ACC112 (cell line): ENCODE measurements around the gene CHST13.

Experiments
- H2AFZ ChIP-seq: fragments of 200-600 bp; sonication (generic); one replicate; pipeline ENCODE4 v1.6.0; 2017; ENCODE audit warnings: antibody characterized with exemption, low read length; ENCODE audit not compliant: unreplicated experiment
- H3K27ac ChIP-seq: fragments of 200-600 bp; sonication (generic); 2 replicates; pipeline ENCODE4 v1.5.1; 2014; ENCODE audit warnings: low read depth, mild to moderate bottlenecking, antibody characterized with exemption, low read length, moderate library complexity
- H3K27me3 ChIP-seq: fragments of 200-600 bp; sonication (generic); 2 replicates; pipeline ENCODE4 v1.6.1; 2014; ENCODE audit warnings: mild to moderate bottlenecking, antibody characterized with exemption, low read length, moderate library complexity, mixed read lengths; ENCODE audit not compliant: insufficient read depth
- H3K36me3 ChIP-seq: fragments of 200-600 bp; sonication (generic); 2 replicates; pipeline ENCODE4 v1.6.1; 2016; ENCODE audit warnings: mild to moderate bottlenecking, antibody characterized with exemption, low read length, moderate library complexity, mixed read lengths; ENCODE audit not compliant: insufficient read depth
- H3K4me1 ChIP-seq: fragments of 200-600 bp; sonication (generic); one replicate; pipeline ENCODE4 v1.6.1; 2016; ENCODE audit warnings: low read length, mixed read lengths; ENCODE audit not compliant: insufficient read depth, unreplicated experiment, control insufficient read depth
- H3K4me3 ChIP-seq: fragments of 200-600 bp; sonication (generic); 2 replicates; pipeline ENCODE4 v1.5.1; 2014; ENCODE audit warnings: mild to moderate bottlenecking, low read depth, low read length
- H3K79me2 ChIP-seq: fragments of 200-600 bp; sonication (generic); one replicate; pipeline ENCODE4 v1.6.0; 2016; ENCODE audit warnings: low read length; ENCODE audit not compliant: control insufficient read depth, unreplicated experiment, insufficient read depth

The CHST13 gene

DNA sequence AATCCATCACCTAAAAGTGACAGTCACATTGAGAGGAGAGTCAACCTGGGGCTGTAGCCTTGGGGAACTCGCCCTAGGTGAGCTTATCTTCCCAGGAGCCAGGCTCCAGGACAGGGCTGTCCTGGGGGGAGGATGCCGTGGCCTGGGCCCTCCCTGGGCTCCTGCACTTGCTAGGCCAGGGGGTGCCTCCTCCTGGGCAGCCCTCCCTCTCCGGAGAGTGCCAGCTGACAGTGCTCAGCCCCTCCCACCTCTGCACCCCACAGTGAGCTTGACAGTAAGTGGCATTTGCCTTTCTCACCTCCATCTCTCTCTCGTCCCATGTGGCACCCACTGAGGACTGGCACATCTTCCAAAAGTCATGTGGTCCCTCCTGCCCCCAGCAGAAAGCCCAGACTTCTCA lies 25.5 kb upstream of the CHST13 start:
- no peak overlapping the region for H2AFZ ChIP-seq
- H3K4me1 ChIP-seq, result no peaks in the 10 kb centered on the region
- H3K36me3 ChIP-seq, result no peaks in the 10 kb centered on the region
- H3K4me3 ChIP-seq, result no peak overlapping the region
- no peaks in the 10 kb centered on the region for H3K79me2 ChIP-seq
- H3K27ac ChIP-seq, result no peak overlapping the region
- H3K27me3 ChIP-seq, result no peaks in the 10 kb centered on the region; the same call in 1 of the 2 replicates

DNA sequence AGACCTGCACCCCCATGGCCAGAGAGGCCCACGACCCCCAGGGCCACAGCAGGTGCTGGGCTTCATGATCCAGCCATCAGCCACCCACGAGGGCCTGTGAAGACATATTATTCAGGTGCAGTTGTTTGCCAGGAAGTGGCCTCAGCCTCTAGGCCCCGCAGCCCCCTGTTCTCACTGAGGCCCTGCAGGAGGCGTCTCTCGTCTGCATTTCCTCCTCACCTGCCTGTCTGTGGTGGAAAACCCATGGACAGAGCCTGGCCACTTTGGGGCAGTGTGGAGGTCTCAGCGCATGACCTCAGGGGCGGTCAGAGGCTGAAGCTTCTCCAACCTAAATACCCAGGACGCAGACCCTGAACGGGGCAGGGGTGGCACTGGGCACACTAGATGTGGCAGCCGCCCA lies 25.0 kb upstream of the CHST13 start:
- Histone ChIP-seq H3K4me1 (no peaks in the 10 kb centered on the region), H2AFZ (no peak overlapping the region), H3K27me3 (no peaks in the 10 kb centered on the region; the same call in 1 of the 2 replicates), H3K36me3 (no peaks in the 10 kb centered on the region), H3K4me3 (no peak overlapping the region), H3K27ac (no peak overlapping the region), H3K79me2 (no peaks in the 10 kb centered on the region)

DNA sequence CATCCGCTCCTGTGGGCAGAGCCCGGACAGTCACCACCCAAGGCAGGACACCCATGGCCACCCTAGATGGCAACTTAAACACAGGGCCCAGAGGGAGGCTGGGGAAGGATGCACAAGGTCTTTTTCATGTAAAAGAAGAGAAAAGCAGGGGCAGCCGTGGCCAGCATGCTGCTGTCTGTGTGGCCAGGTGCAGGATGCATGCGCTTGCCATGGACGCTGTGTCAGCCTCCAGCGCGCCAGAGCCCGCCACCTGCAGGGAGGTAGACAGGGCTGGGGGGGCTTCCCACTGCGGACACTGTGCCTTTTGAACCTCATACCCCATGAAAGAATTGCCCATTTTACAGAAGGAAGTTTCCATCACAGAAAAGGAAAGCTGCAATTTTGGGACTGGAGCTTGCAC lies 24.6 kb upstream of the CHST13 start:
- Histone ChIP-seq H3K36me3 (no peaks in the 10 kb centered on the region), H3K27ac (no peak overlapping the region), H2AFZ (no peak overlapping the region), H3K27me3 (peaks cover 2% of the 10 kb centered on the region), H3K4me3 (no peak overlapping the region), H3K79me2 (no peaks in the 10 kb centered on the region), H3K4me1 (no peaks in the 10 kb centered on the region)

DNA sequence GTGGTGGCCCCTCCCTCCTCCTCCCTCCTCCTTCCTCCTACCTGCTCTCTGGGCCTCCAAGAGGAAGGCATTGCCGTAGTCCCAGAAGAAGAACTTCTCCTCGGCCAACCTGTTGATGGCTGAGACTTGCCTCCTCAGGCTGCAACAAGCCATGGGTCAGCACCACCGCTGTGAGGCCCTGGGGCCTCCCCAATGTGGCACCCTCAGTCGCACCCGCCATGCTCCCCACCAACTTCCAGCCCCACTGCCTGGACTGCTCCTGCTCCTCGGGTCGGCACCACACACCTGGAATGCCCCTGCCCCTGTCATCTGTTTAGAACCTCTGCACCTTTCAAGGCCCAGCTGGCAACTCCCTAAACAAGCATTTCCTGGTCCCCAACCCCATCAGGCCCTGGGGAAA lies 23.9 kb upstream of the CHST13 start:
- no peaks in the 10 kb centered on the region for H3K36me3 ChIP-seq
- H3K79me2 ChIP-seq, result no peaks in the 10 kb centered on the region
- no peak overlapping the region for H2AFZ ChIP-seq
- no peaks in the 10 kb centered on the region for H3K4me1 ChIP-seq
- peaks cover 8% of the 10 kb centered on the region for H3K27me3 ChIP-seq
- H3K4me3 ChIP-seq, result no peak overlapping the region
- no peak overlapping the region for H3K27ac ChIP-seq

DNA sequence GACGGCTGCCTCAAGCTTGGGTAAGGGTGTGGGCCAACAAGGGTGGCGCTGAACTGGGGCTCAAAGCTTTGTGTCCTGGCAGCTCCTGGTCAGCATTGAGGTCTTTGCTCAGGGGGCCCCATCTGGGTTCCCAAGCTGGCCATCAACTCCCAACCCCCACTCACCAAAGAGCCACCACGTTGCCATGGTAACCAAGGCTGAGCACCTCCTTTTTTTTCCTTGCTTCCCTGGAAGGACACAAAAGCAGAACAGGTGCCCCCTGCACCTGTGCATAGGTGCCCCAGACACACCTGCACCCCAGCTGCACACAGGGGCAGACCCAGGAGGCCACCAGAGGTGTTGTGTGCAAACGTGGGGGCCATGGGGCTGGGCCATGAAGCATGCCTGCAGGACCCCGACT lies 22.9 kb upstream of the CHST13 start:
- no peak overlapping the region for H3K4me3 ChIP-seq

DNA sequence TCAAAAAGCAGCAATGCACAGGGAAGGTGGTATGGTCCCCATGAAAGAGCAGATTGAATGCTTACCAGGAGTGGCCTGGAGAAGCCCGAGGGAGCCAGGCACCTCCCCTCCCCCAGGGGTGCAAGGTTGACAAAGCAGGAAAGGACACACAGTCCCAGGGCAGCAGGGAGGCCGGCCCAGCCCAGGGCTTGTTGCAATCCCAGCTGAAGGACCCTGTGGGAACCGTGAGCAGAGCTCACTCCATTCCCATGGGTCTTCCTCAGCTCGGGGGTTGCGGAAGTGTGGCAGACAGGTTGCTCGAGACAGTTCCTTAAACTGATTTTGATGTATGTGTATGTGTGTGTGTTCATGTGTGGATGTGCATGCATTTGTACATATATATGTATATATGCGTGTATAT lies 22.2 kb upstream of the CHST13 start:
- H2AFZ ChIP-seq, result no peak overlapping the region
- H3K79me2 ChIP-seq, result no peaks in the 10 kb centered on the region
- peaks cover 19% of the 10 kb centered on the region for H3K27me3 ChIP-seq
- no peaks in the 10 kb centered on the region for H3K36me3 ChIP-seq
- H3K27ac ChIP-seq, result no peak overlapping the region
- no peaks in the 10 kb centered on the region for H3K4me1 ChIP-seq
- no peak overlapping the region for H3K4me3 ChIP-seq

More for the DNA sequence above, 22.9 kb upstream of the CHST13 start:
- Histone ChIP-seq H3K27ac (no peak overlapping the region), H2AFZ (no peak overlapping the region), H3K36me3 (no peaks in the 10 kb centered on the region), H3K27me3 (peaks cover 12% of the 10 kb centered on the region), H3K4me1 (no peaks in the 10 kb centered on the region), H3K79me2 (no peaks in the 10 kb centered on the region)

DNA sequence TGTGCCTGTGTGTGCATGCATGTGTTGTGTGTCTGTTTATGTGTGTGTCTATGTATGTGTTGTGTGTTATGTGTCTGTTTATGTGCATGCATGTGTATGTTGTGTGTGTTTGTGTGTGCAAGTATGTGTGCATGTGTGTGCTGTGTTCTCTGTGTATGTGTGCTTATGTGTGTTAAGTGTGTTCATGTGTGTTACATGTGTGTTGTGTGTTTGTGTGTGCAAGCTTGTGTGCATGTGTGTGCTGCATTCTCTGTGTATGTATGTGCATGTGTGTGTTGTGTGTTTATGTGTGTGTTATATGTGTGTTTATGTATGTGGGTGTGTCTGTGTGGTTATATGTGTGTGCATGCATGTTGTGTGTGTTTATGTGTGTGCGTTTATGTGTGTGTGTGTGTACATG lies 21.3 kb upstream of the CHST13 start:
- Histone ChIP-seq H2AFZ (no peak overlapping the region), H3K36me3 (no peaks in the 10 kb centered on the region), H3K79me2 (no peaks in the 10 kb centered on the region)

DNA sequence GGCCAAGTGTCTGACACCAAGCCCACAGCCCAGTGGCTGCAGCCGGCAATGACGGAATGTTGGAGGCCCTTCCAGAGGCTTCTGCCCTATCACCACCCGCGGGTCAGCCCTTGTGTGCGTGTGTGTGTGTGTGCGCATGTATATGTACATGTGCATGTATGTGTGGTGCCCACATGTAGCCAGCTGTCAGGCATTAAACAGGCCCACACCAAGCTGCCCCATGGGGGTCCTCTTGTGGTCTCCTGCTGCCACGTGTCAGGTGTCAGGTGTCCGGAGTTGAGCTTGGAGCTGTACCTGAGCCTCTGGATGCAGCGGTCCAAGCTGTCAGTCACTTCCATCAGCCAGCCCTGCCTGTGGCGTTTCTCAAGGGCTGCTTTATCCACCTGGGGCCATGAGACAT lies 20.3 kb upstream of the CHST13 start:
- peaks cover 6% of the 10 kb centered on the region for H3K4me1 ChIP-seq
- H2AFZ ChIP-seq, result no peak overlapping the region
- H3K27ac ChIP-seq, result no peak overlapping the region
- peaks cover 19% of the 10 kb centered on the region for H3K27me3 ChIP-seq
- no peaks in the 10 kb centered on the region for H3K36me3 ChIP-seq
- H3K79me2 ChIP-seq, result no peaks in the 10 kb centered on the region
- H3K4me3 ChIP-seq, result no peak overlapping the region

More for the DNA sequence above, 21.3 kb upstream of the CHST13 start:
- peaks cover 19% of the 10 kb centered on the region for H3K27me3 ChIP-seq
- H3K4me1 ChIP-seq, result no peaks in the 10 kb centered on the region
- no peak overlapping the region for H3K27ac ChIP-seq
- H3K4me3 ChIP-seq, result no peak overlapping the region

DNA sequence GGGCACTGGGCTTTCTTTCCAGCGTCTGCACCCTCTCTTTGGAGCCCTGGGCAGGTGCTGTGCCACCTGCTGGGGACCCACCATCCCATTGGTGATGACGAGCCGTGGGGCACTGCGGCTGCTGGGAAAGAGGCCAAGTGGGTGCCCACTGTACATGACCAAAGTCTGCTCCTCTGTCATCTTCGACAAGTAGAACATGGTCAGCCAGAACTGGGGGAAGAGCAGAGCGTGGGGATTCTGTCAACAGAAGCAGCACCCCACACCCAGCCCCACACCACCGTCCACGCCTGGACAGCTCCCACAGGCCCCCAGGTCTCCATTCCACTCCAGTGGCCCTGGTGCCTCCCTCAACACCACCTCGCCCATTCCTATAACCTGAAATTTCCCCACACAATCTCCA lies 16.1 kb upstream of the CHST13 start:
- no peak overlapping the region for H3K27ac ChIP-seq
- H3K79me2 ChIP-seq, result no peaks in the 10 kb centered on the region
- H2AFZ ChIP-seq, result no peak overlapping the region
- H3K4me3 ChIP-seq, result no peak overlapping the region
- H3K27me3 ChIP-seq, result peaks cover 19% of the 10 kb centered on the region
- peaks cover 7% of the 10 kb centered on the region for H3K4me1 ChIP-seq
- H3K36me3 ChIP-seq, result no peaks in the 10 kb centered on the region

DNA sequence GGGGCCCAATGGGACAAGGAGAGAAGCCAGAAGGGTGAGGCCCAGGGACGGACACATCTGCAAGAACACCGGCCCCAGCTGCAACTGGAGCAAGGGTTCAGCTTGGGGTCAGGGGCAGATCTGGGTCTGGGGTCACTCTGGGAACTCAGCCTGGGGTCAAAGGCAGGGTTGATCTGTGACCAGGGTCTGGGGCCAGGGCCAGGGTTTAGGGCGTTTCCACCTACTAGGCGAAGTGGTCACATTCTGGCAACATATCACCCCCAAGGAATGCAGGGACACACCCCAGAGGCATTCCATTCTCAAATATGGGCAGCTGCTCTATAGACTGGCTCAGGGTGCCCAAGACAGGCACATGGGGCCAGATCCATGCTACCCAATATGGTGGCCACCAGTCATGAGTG lies 15.4 kb upstream of the CHST13 start:
- no peaks in the 10 kb centered on the region for H3K79me2 ChIP-seq
- H3K4me1 ChIP-seq, result peaks cover 7% of the 10 kb centered on the region
- H2AFZ ChIP-seq, result no peak overlapping the region
- H3K4me3 ChIP-seq, result no peak overlapping the region
- H3K27ac ChIP-seq, result no peak overlapping the region
- H3K36me3 ChIP-seq, result no peaks in the 10 kb centered on the region
- H3K27me3 ChIP-seq, result peaks cover 19% of the 10 kb centered on the region

DNA sequence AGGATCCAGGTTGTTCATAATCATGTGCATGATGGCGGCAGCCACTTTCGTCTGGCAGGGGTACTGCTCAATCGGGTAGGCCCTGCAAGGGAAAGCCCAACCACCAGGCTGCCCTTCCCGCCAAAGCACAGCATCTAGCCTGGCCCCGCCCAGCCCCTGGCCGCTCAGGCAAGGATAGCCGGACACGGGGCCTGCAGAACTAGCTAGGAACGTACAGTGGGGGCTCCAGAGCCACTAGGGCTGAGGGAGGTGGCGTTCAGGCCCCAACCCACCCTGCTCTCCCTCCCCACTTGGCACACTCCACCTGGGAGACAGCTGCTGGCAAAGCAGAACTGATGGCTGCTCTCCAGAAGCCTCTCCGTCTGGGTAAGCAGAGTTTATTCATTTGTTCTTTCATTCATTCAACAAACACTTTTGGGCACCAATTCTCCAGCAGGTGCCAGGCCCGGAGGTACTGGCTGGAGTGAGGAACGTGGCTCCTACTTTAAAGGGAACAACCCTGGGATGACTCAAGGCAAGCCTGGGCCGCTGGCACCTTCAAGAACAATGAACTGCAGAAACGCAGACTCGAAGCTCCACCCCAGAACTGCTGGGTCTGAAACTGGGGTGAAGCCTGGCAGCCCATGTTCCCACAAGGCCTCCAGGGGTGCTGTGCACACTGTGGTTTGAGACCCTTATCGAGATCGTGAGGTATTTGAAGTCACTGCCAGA lies 14.2 kb upstream of the CHST13 start:
- H3K4me3 ChIP-seq, result no peak overlapping the region
- peaks cover 14% of the 10 kb centered on the region for H3K27me3 ChIP-seq
- no peak overlapping the region for H3K27ac ChIP-seq
- no peaks in the 10 kb centered on the region for H3K36me3 ChIP-seq
- H2AFZ ChIP-seq, result no peak overlapping the region
- H3K4me1 ChIP-seq, result peaks cover 7% of the 10 kb centered on the region
- H3K79me2 ChIP-seq, result no peaks in the 10 kb centered on the region
